Body of pancreas (tissue), 4 donors: ENCODE data around the gene LCOR. TPM values are rescaled to one million over a fixed set of nuclear protein-coding genes. Genes with fewer than 3 reads are reported as not detected.

Experiments
- ATAC-seq: fragments of 150-250 bp; one replicate; pipeline ENCODE4 v1.9.1; 2016
- DNase-seq, 4 donors: peaks; one replicate each; pipeline ENCODE4 v3.0.0-alpha.2; 2019
- H3K27ac ChIP-seq, 4 donors: fragments of 200-600 bp; sonication (generic); 1 replicate in 3 of 4; 2 replicates in 1 of 4; pipeline versions ENCODE4 v1.5.1 to v1.6.1; 2016 to 2019; ENCODE audit warnings: mild to moderate bottlenecking in 1 of 4, mixed read lengths in 1 of 4, moderate library complexity in 1 of 4
- H3K27me3 ChIP-seq, 2 donors: fragments of 200-600 bp; sonication (generic); one replicate each; pipeline ENCODE4 v1.6.0; 2016; ENCODE audit warnings: mild to moderate bottlenecking in 1 of 2
- H3K36me3 ChIP-seq, 2 donors: fragments of 200-600 bp; sonication (generic); replicated peaks in 1 of 2; 2 replicates each; pipeline ENCODE4 v1.5.1; 2016; ENCODE audit warnings: low read depth in 2 of 2; ENCODE audit not compliant: insufficient read depth in 1 of 2
- H3K4me1 ChIP-seq: fragments of 200-600 bp; sonication (generic); one replicate; pipeline ENCODE4 v1.6.0; 2016
- H3K4me3 ChIP-seq, 2 donors: fragments of 200-600 bp; sonication (generic); 1 replicate in 1 of 2; 2 replicates in 1 of 2; pipeline ENCODE4 v1.5.1; 2016 to 2019
- H3K9me3 ChIP-seq, 3 donors: fragments of 200-600 bp; sonication (generic); 1 replicate in 2 of 3; 2 replicates in 1 of 3; pipeline ENCODE4 v1.5.1; 2016
- POLR2A ChIP-seq, 3 donors: fragments of 450-650 bp; IDR thresholded peaks; one replicate each; pipeline ENCODE4 v1.6.1; 2016; ENCODE audit warnings: antibody characterized with exemption in 3 of 3, mild to moderate bottlenecking in 2 of 3
- WGBS, 2 donors: methylation state at CpG; one replicate each; pipeline ENCODE4 v1.1.5; 2017; 5-methylcytosine and 5-hydroxymethylcytosine counted together
- intact Hi-C: fragments of 100-400 bp; cut with DNase I; formaldehyde crosslinking; loops from one replicate; pipeline ENCODE4 v1.15.1; 2023
- total RNA-seq, 2 donors: library from RNA; depleted of rRNA; stranded (reverse); fragments of >200 nt; gene quantifications; one replicate each; pipeline ENCODE4 v1.1.0, GENCODE V29; 2016
- TF ChIP-seq, protein P1 (sequence below), 7 experiments: fragments of 450-650 bp in 4 of 7; fragments of 200-600 bp in 3 of 7; sonication (generic) in 3 of 7; IDR thresholded peaks; one replicate each; pipeline ENCODE4 v1.5.1; 2016 to 2019; ENCODE audit warnings: antibody characterized with exemption in 7 of 7

Gene LCOR
- total RNA-seq, 2 donors from 2014 or later, result 34.5 to 35.3 TPM

DNA sequence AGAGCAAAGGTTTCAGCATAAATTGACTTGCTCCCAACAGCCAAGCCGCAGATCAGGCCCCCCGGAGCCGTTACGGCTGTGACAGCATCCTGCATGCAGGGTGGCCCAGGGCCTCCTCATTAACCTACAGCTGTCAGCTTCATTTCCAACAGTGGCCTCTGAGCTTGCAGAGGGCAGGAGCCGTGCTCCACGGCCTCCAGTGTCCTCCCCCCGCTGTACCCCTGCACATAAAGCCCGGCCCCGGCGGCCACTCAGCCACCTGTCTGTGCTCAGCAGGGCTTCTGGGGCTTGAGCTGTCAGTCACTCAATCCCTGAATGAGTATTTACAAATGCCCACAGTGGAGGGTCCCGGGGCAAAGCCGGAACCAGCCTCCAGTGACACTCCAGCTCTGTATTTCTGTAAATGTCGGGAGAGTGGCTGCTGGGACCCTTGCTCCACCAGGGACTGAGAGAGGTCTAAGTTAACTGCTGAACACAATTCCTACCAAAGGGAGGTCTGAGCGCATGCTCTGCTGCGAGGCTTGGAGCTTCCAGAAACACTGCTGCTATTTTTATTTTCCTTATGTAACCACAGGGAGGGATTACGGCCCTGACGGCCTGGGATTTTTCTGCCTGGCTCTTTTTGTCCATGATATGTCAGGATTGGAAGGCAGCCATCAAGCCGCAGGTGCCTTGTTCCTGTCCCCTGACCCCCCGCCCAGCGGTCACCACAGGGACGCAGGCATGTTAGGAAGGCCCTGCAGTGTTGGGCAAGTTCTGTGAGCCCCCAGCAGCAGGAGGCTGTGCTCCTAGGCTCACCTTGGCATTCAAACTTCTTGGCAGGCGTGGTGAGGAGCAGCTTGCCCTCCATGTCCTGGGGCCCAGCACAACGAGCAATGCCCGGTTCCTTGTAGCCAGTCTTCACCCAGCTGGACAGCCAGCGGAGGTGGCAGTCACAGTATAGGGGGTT is 188.6 kb downstream of the LCOR start:
- no peaks in the 10 kb centered on the region for H3K36me3 ChIP-seq
- TF ChIP-seq, protein P1, sequence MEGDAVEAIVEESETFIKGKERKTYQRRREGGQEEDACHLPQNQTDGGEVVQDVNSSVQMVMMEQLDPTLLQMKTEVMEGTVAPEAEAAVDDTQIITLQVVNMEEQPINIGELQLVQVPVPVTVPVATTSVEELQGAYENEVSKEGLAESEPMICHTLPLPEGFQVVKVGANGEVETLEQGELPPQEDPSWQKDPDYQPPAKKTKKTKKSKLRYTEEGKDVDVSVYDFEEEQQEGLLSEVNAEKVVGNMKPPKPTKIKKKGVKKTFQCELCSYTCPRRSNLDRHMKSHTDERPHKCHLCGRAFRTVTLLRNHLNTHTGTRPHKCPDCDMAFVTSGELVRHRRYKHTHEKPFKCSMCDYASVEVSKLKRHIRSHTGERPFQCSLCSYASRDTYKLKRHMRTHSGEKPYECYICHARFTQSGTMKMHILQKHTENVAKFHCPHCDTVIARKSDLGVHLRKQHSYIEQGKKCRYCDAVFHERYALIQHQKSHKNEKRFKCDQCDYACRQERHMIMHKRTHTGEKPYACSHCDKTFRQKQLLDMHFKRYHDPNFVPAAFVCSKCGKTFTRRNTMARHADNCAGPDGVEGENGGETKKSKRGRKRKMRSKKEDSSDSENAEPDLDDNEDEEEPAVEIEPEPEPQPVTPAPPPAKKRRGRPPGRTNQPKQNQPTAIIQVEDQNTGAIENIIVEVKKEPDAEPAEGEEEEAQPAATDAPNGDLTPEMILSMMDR (IDR thresholded peaks at IDR 0.05), result no peak
- TF ChIP-seq POLR2A (IDR thresholded peaks at IDR 0.05), result no peak
- H3K4me1 ChIP-seq, result peaks cover 30% of the 10 kb centered on the region
- 37 to 72% methylated on average over 17 to 25 of the region's 25 CpGs for WGBS, 2 donors
- H3K4me3 ChIP-seq, result no peak overlapping the region
- ATAC-seq (peak; percentile 34), DNase-seq (peak; percentile 42 to 90 (median 75))
- peak overlapping the region; percentile 24 to 81 (median 52) for H3K27ac ChIP-seq
- H3K9me3 ChIP-seq, result no peaks in the 10 kb centered on the region
- no peaks in the 10 kb centered on the region for H3K27me3 ChIP-seq
- intact Hi-C loops, result loop anchor here (10.0 kb wide), 1 partner anchor 376 kb away; no protein-coding TSS in a partner anchor

DNA sequence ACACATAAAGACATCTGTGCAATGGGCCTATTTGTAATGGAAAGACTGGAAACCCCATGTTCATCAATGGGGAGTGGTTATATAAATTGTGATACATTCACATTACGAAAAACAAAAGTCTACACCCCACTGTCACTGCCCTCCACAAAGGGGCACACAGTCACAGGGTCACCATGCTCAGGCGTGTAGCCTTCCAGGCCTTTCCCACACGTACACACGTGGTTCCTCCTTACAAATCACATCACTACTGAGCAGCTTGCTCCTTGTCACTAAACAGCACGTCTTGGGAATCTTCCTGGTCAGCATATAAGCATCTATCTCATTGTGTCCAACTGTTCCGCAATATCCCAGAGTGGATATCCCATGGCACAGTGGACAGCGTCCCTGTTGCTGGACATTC is 190.5 kb downstream of the LCOR start:
- DNase-seq (no peak), ATAC-seq (no peak)
- TF ChIP-seq POLR2A (IDR thresholded peaks at IDR 0.05), result no peak
- TF ChIP-seq, protein P1 (IDR thresholded peaks at IDR 0.05), result no peak
- 91 to 92% methylated on average over 7 of the region's 7 CpGs for WGBS, 2 donors
- Histone ChIP-seq H3K4me1 (peaks cover 30% of the 10 kb centered on the region), H3K4me3 (no peak overlapping the region), H3K9me3 (no peaks in the 10 kb centered on the region), H3K36me3 (no peaks in the 10 kb centered on the region), H3K27me3 (no peaks in the 10 kb centered on the region), H3K27ac (no peak overlapping the region)
- intact Hi-C loops, result loop anchor here (10.0 kb wide), 1 partner anchor 378 kb away; no protein-coding TSS in a partner anchor

DNA sequence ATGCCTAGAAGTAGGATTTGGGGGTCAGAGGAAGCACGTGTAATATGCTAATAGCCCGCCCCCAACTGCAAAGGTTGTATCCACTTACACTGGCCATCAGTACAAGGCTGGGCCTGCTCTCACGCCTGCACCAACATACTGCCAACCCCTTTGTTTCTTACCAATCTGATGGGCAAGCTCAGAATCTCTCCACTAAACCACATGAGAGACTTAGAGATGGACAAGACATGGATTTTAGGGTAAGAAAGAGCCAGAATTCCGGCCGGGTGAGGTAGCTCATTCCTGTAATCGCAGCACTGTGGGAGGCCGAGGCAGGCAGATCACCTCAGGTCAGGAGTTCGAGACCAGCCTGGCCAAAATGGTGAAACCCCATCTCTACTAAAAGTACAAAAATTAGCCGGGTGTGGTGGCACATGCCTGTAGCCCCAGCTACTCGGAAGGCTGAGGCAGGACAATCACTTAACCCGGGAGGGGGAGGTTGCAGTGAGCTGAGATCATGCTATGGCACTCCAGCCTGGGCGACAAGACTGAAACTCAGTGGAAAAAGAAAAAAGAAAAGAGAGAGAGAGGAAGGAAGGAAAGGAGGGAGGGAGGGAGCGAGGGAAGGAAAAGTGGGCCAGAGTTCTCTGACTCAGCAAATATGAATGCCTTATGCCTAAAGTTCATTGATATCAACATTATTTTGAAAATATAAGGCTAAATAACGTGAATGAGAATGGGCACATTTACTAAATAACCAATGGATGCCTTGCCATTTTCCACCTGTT is 191.5 kb downstream of the LCOR start:
- TF ChIP-seq, protein P1 (IDR thresholded peaks at IDR 0.05), result no peak
- TF ChIP-seq POLR2A (IDR thresholded peaks at IDR 0.05), result no peak
- H3K36me3 ChIP-seq, result no peaks in the 10 kb centered on the region
- no peaks in the 10 kb centered on the region for H3K9me3 ChIP-seq
- 80 to 82% methylated on average over 14 of the region's 14 CpGs for WGBS, 2 donors
- intact Hi-C loops, result loop anchor here (10.0 kb wide), 1 partner anchor 379 kb away; no protein-coding TSS in a partner anchor
- no peak for DNase-seq
- no peak overlapping the region for H3K4me3 ChIP-seq
- peaks cover 30% of the 10 kb centered on the region for H3K4me1 ChIP-seq
- ATAC-seq, result no peak
- peak overlapping the region; percentile 32 to 77 (median 58) for H3K27ac ChIP-seq
- no peaks in the 10 kb centered on the region for H3K27me3 ChIP-seq

DNA sequence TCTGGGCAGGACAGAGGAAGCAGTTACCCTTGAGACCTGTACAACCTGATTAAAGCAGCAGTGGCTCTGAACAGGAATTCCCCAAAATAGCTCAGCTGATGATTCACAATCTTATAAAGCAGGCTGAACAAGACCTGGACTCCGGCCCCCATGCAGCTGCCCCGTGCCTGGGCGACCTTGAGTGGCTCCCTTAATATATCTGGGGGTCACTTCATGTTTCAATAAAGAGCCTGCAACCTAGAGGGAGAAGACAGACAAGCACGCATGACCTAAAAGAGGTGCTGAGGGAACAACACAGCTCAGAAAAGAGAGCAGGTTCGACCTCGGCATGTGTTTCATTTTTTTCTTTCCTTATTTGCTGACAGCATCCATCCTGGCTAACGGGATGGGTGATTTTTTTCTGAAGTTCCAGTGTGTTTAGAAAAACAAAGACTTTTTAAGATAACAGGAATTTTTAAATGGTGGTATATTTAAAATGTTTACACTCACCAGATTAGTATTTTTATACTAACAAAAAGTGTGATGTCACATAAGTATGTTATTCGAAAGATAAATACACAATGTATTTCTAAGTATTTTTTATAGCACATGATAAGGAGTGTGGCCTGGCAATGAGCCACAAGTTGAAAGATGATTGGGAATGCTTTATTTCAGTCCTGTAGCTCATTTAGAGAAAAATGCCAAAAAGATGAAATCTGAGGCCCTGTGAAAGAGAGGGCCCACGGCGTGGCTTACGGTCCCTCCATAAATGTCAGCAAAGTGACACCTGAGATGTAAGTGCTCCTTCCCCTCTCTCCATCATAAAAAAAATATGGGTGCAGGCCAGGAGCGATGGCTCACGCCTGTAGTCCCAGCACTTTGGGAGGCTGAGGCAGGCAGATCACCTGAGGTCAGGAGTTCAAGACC is 192.3 kb downstream of the LCOR start:
- DNase-seq, result peak; percentile 26 to 69 (median 58)
- ATAC-seq, result peak; percentile 80
- no peak for TF ChIP-seq POLR2A (IDR thresholded peaks at IDR 0.05)
- TF ChIP-seq, protein P1 (IDR thresholded peaks at IDR 0.05), result no peak
- H3K9me3 ChIP-seq, result no peaks in the 10 kb centered on the region
- intact Hi-C loops, result loop anchor here (5.0 to 10.0 kb wide), 2 partner anchors 257 to 380 kb away; no protein-coding TSS in a partner anchor
- H3K36me3 ChIP-seq, result no peaks in the 10 kb centered on the region
- H3K27me3 ChIP-seq, result no peaks in the 10 kb centered on the region
- peaks cover 30% of the 10 kb centered on the region for H3K4me1 ChIP-seq
- H3K4me3 ChIP-seq, result no peak overlapping the region
- peak overlapping the region; percentile 32 to 77 (median 58) for H3K27ac ChIP-seq
- 40 to 43% methylated on average over 13 of the region's 13 CpGs for WGBS, 2 donors
